Spleen (tissue), 11 donors: ENCODE data around the gene GRB10. TPM values are rescaled to one million over a fixed set of nuclear protein-coding genes. Genes with fewer than 3 reads are reported as not detected.

Experiments used
- DNase-seq: peaks from one replicate; pipeline ENCODE4 v3.0.0-alpha.2; 2020
- H3K27ac ChIP-seq, 8 donors: fragments of 200-600 bp; sonication (generic) in 7 of 8; 1 replicate in 4 of 8; 2 replicates in 4 of 8; pipeline versions ENCODE4 v1.5.0 to v1.8.0; 2016 to 2021; ENCODE audit warnings: inconsistent platforms in 4 of 8, mild to moderate bottlenecking in 4 of 8, moderate library complexity in 1 of 8
- H3K27me3 ChIP-seq, 7 donors: fragments of 200-600 bp; sonication (generic) in 6 of 7; replicated peaks in 1 of 7; 1 replicate in 4 of 7; 2 replicates in 3 of 7; pipeline versions ENCODE4 v1.5.0 to v1.8.0; 2016 to 2021; ENCODE audit warnings: inconsistent platforms in 3 of 7, mild to moderate bottlenecking in 1 of 7
- H3K36me3 ChIP-seq, 6 donors: fragments of 200-600 bp; sonication (generic) in 5 of 6; 1 replicate in 4 of 6; 2 replicates in 2 of 6; pipeline versions ENCODE4 v1.5.0 to v1.8.0; 2016 to 2021; ENCODE audit warnings: inconsistent platforms in 2 of 6
- H3K4me1 ChIP-seq, 6 donors: fragments of 200-600 bp; sonication (generic) in 5 of 6; 1 replicate in 3 of 6; 2 replicates in 3 of 6; pipeline versions ENCODE4 v1.5.0 to v1.8.0; 2016 to 2021; ENCODE audit warnings: inconsistent platforms in 3 of 6
- H3K4me3 ChIP-seq, 8 donors: fragments of 200-600 bp; sonication (generic) in 7 of 8; 1 replicate in 4 of 8; 2 replicates in 4 of 8; pipeline versions ENCODE4 v1.5.0 to v1.8.0; 2016 to 2021; ENCODE audit warnings: inconsistent platforms in 4 of 8, mild to moderate bottlenecking in 4 of 8, moderate library complexity in 2 of 8
- H3K9me3 ChIP-seq, 8 donors: fragments of 200-600 bp; sonication (generic) in 7 of 8; 1 replicate in 4 of 8; 2 replicates in 4 of 8; pipeline versions ENCODE4 v1.5.0 to v1.8.0; 2016 to 2021; ENCODE audit warnings: inconsistent platforms in 4 of 8
- POLR2A ChIP-seq, 3 donors: fragments of 450-650 bp; IDR thresholded peaks; one replicate each; pipeline ENCODE4 v1.5.1; 2017; ENCODE audit warnings: antibody characterized with exemption in 3 of 3, mild to moderate bottlenecking in 1 of 3
- POLR2AphosphoS5 ChIP-seq, 3 donors: sonication (generic); formaldehyde crosslinking; IDR thresholded peaks; one replicate each; pipeline ENCODE4 v1.5.1; 2017; ENCODE audit warnings: antibody characterized with exemption in 3 of 3
- WGBS, 5 donors: extraction: QIAGEN DNeasy Blood & Tissue Kit in 3 of 5; methylation state at CpG; one replicate each; pipeline versions ENCODE4 v1.1.5 to v1.1.7; 2013 to 2018; 5-methylcytosine and 5-hydroxymethylcytosine counted together
- intact Hi-C: fragments of 100-400 bp; cut with DNase I; formaldehyde crosslinking; loops from one replicate; pipeline ENCODE4 v1.15.0; 2023; ENCODE audit warnings: low total_unique reads
- polyA plus RNA-seq, 3 donors: library from polyadenylated mRNA; stranded (reverse); fragments of 200-250 nt; gene quantifications; one replicate each; pipeline ENCODE4 v1.2.1, GENCODE V29; 2013
- total RNA-seq, 7 donors: library from RNA; depleted of rRNA in 3 of 7; stranded (reverse); fragments of >200 nt in 3 of 7; fragmentation: NEBNext Ultra II Directional in 4 of 7; extraction: Animal tissue kit (Norgen Biotek cat#: 25700) in 4 of 7; gene quantifications; one replicate each; pipeline versions ENCODE4 v1.1.0 to v1.2.1, GENCODE V29; 2016 to 2021
- TF ChIP-seq, protein P1 (sequence below), 11 experiments: fragments of 200-600 bp in 7 of 11; fragments of 450-650 bp in 4 of 11; sonication (generic) in 4 of 11; IDR thresholded peaks in 8 of 11; conservative IDR thresholded peaks in 3 of 11; 1 replicate in 7 of 11; 2 replicates in 4 of 11; pipeline versions ENCODE4 v1.4.0 to v1.8.0; 2016 to 2021; ENCODE audit warnings: antibody characterized with exemption in 11 of 11, inconsistent platforms in 4 of 11, mild to moderate bottlenecking in 1 of 11
- donor health status: healthy with polysubstance abuse.
- donor health status: DM: no; HTN: no; CAD: no; lungs with moderate emphysema.
- donor health status: DM: no; HTN: no; CAD: no.
- donor health status: Bipolar disorder and iron deficiency.
- donor health status: healthy.
- donor health status: DM: no; HTN: no; CAD: no.
- donor health status: DM: yes; HTN: yes; CAD: no.

The GRB10 gene
- total and polyA plus RNA-seq, 10 donors: 11.3 to 159 (median 115) TPM

DNA sequence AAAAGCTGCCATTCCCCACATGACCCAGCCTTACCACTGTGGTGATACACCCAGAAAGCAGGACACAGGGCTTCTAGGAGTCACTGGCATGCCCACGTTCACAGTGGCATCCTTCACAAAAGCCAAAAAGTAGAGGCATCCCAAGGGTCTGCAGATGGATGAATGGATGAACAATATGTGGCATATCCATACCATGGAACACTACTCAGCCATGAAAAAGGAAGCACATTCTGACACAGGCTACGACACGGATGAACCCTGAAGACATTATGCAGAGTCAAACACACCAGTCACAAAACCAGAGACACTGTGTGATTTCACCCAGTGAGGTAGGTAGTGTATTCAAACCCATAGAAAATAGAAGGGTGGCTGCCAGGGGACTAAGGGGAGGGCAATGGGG, 112.8 kb downstream of the GRB10 start:
- Histone ChIP-seq H3K4me1 (peaks cover 0 to 36% (median 20%) of the 10 kb centered on the region in 6 donors), H3K27ac (no peak overlapping the region), H3K27me3 (no peaks in the 10 kb centered on the region), H3K36me3 (peaks cover 0 to 75% (median 9%) of the 10 kb centered on the region in 6 donors), H3K4me3 (no peak overlapping the region), H3K9me3 (no peaks in the 10 kb centered on the region)
- no peak for DNase-seq
- TF ChIP-seq POLR2AphosphoS5 (IDR thresholded peaks at IDR 0.05) (no peak), POLR2A (IDR thresholded peaks at IDR 0.05) (no peak)
- TF ChIP-seq, protein P1, sequence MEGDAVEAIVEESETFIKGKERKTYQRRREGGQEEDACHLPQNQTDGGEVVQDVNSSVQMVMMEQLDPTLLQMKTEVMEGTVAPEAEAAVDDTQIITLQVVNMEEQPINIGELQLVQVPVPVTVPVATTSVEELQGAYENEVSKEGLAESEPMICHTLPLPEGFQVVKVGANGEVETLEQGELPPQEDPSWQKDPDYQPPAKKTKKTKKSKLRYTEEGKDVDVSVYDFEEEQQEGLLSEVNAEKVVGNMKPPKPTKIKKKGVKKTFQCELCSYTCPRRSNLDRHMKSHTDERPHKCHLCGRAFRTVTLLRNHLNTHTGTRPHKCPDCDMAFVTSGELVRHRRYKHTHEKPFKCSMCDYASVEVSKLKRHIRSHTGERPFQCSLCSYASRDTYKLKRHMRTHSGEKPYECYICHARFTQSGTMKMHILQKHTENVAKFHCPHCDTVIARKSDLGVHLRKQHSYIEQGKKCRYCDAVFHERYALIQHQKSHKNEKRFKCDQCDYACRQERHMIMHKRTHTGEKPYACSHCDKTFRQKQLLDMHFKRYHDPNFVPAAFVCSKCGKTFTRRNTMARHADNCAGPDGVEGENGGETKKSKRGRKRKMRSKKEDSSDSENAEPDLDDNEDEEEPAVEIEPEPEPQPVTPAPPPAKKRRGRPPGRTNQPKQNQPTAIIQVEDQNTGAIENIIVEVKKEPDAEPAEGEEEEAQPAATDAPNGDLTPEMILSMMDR (IDR thresholded peaks at IDR 0.05 in 8 of 11, conservative IDR thresholded peaks at IDR 0.05 in 3 of 11): no peak
- 26 to 30% (median 29%) methylated on average over 3 of the region's 3 CpGs for WGBS, 5 donors
- intact Hi-C loops: loop anchor here (10.0 kb wide), 1 partner anchor 205 kb away; no protein-coding TSS in a partner anchor

DNA sequence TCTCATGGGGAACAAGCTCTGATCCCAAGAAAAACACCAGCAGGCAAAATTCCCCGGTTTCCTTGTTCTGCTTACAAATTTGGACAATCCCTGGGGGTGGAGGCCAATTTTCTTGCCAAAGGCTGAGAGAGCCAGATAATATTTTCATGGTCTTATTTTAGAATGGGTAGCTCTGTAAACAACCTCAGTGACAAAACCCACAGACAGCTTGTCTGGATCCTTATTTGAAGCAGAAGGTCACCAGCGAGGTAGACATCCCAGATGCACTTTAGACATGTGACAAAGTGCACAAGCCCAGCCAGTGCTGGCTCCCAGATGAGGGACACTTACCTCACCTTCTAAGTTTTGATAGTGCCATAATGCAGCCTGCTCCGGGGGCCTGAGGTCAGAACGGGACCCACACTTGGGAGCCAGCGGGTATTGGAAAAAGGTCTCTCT, 114.9 kb downstream of the GRB10 start:
- peaks cover 7 to 57% (median 39%) of the 10 kb centered on the region in 6 donors for H3K4me1 ChIP-seq
- no peaks in the 10 kb centered on the region for H3K9me3 ChIP-seq
- WGBS, 5 donors: 52 to 80% (median 73%) methylated on average over 5 of the region's 5 CpGs
- no peak for TF ChIP-seq POLR2A (IDR thresholded peaks at IDR 0.05)
- TF ChIP-seq, protein P1 (IDR thresholded peaks at IDR 0.05 in 8 of 11, conservative IDR thresholded peaks at IDR 0.05 in 3 of 11): no peak
- DNase-seq: no peak
- intact Hi-C loops: no loop called here
- peak overlapping the region in 7 of 8 donors; percentile 26 to 66 (median 53) for H3K27ac ChIP-seq
- no peaks in the 10 kb centered on the region for H3K27me3 ChIP-seq
- H3K4me3 ChIP-seq: no peak overlapping the region
- peaks cover 0 to 66% (median 0%) of the 10 kb centered on the region in 6 donors for H3K36me3 ChIP-seq

DNA sequence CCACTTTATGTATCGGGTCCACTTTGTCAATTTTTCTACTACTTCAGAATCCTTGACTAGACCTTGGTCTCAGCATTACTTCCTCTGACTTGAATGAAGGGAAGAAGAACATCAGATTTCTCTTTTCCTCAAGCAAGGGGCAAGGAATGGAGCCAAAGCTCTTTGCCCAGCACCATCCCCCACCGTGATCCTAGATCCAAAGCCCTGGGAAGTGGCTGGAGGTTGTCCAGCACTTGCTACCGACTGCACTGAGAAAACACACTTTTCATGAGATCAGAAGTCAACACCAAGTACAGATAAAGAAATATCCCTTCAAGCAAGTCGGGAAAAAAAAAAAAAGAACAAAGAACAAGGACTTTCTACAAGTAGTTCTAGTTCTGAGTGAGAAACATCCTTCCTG, 115.4 kb downstream of the GRB10 start:
- intact Hi-C loops: no loop called here
- WGBS, 5 donors: 58 to 67% (median 66%) methylated on average over 4 of the region's 4 CpGs
- peaks cover 0 to 61% (median 0%) of the 10 kb centered on the region in 6 donors for H3K36me3 ChIP-seq
- peak overlapping the region in 7 of 8 donors; percentile 26 to 66 (median 53) for H3K27ac ChIP-seq
- H3K4me1 ChIP-seq: peaks cover 12 to 62% (median 44%) of the 10 kb centered on the region in 6 donors
- H3K9me3 ChIP-seq: no peaks in the 10 kb centered on the region
- no peak overlapping the region for H3K4me3 ChIP-seq
- TF ChIP-seq POLR2A (IDR thresholded peaks at IDR 0.05) (no peak), POLR2AphosphoS5 (IDR thresholded peaks at IDR 0.05) (no peak)
- TF ChIP-seq, protein P1 (IDR thresholded peaks at IDR 0.05 in 8 of 11, conservative IDR thresholded peaks at IDR 0.05 in 3 of 11): no peak
- H3K27me3 ChIP-seq: no peaks in the 10 kb centered on the region
- DNase-seq: no peak

DNA sequence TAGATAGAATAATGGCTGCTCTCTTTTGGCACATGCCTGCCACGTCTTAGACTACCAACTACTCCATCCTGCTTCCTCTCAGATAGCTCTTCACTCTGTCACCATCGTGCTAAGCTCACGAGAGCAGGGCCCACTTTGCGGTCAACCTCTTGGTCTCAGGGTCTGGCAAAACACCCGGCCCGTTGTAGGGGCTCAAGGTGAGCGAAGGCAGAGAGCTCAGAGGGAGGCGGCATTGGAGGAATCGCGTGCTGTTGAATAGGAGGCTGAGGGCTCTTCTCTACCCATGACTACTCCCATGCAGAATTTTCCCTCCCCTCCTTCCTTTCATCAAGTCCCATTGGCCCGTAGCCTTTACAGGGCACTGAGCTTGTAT, 116.6 kb downstream of the GRB10 start:
- intact Hi-C loops: no loop called here
- peak overlapping the region in 1 of 8 donors; percentile 53 for H3K27ac ChIP-seq
- H3K4me1 ChIP-seq: peaks cover 24 to 74% (median 56%) of the 10 kb centered on the region in 6 donors
- H3K4me3 ChIP-seq: no peak overlapping the region
- WGBS, 5 donors: 88 to 94% (median 89%) methylated on average over 11 of the region's 11 CpGs
- H3K9me3 ChIP-seq: no peaks in the 10 kb centered on the region
- no peak for DNase-seq
- no peak for TF ChIP-seq POLR2A (IDR thresholded peaks at IDR 0.05)
- TF ChIP-seq, protein P1 (IDR thresholded peaks at IDR 0.05 in 8 of 11, conservative IDR thresholded peaks at IDR 0.05 in 3 of 11): no peak
- TF ChIP-seq POLR2AphosphoS5 (IDR thresholded peaks at IDR 0.05): no peak
- H3K36me3 ChIP-seq: peaks cover 0 to 54% (median 0%) of the 10 kb centered on the region in 6 donors
- H3K27me3 ChIP-seq: no peaks in the 10 kb centered on the region
